HG03378 (cell line): ENCODE measurements around the gene KCNN2.

Experiments
- ATAC-seq: cut with Tn5 transposase; IDR thresholded peaks from one replicate; pipeline ENCODE4 v1.9.1; 2021; ENCODE audit warnings: mild to moderate bottlenecking, moderate library complexity; ENCODE audit not compliant: unreplicated experiment

KCNN2 gene

GRCh38 chr5:114361724-114362196, at the start of gene KCNN2:
Gene KCNN2 (plus strand): TSS chr5:114362070. CDS start chr5:114362140, 70 bp downstream.
- peak; percentile 78 for ATAC-seq

GRCh38 chr5:114312658-114313057, 49.2 kb upstream of the KCNN2 start:
- no peak for ATAC-seq

GRCh38 chr5:114314061-114314460, 47.8 kb upstream of the KCNN2 start:
- no peak for ATAC-seq

- no peak for ATAC-seq
These were observed 45.7 kb upstream of the KCNN2 start for GRCh38 chr5:114316167-114316566.

- ATAC-seq, result no peak
These were observed 44.1 kb upstream of the KCNN2 start for GRCh38 chr5:114317751-114318150.

- no peak for ATAC-seq
These were observed 42.6 kb upstream of the KCNN2 start for GRCh38 chr5:114319236-114319635.

- no peak for ATAC-seq
These were observed 42.0 kb upstream of the KCNN2 start for GRCh38 chr5:114319821-114320220.

GRCh38 chr5:114324282-114324681, 37.6 kb upstream of the KCNN2 start:
- no peak for ATAC-seq

- ATAC-seq, result peak; percentile 61
These were observed 36.3 kb upstream of the KCNN2 start for GRCh38 chr5:114325541-114325940.

GRCh38 chr5:114327474-114327873, 34.4 kb upstream of the KCNN2 start:
- ATAC-seq, result no peak

GRCh38 chr5:114327987-114328386, 33.9 kb upstream of the KCNN2 start:
- no peak for ATAC-seq

- ATAC-seq, result no peak
These were observed 30.8 kb upstream of the KCNN2 start for GRCh38 chr5:114330916-114331531.

GRCh38 chr5:114332493-114332892, 29.4 kb upstream of the KCNN2 start:
- ATAC-seq, result no peak

GRCh38 chr5:114332925-114333324, 28.9 kb upstream of the KCNN2 start:
- ATAC-seq, result no peak

- ATAC-seq, result no peak
These were observed 26.5 kb upstream of the KCNN2 start for GRCh38 chr5:114335391-114335790.

GRCh38 chr5:114339108-114339507, 22.8 kb upstream of the KCNN2 start:
- ATAC-seq, result no peak

- no peak for ATAC-seq
These were observed 15.7 kb upstream of the KCNN2 start for GRCh38 chr5:114346181-114346580.

- no peak for ATAC-seq
These were observed 6.6 kb upstream of the KCNN2 start for GRCh38 chr5:114355086-114355830.

- ATAC-seq, result no peak
These were observed 3.5 kb upstream of the KCNN2 start for GRCh38 chr5:114358329-114358728.

GRCh38 chr5:114360357-114360756, 1.5 kb upstream of the KCNN2 start:
- no peak for ATAC-seq

GRCh38 chr5:114360816-114361723, 800 bp upstream of the KCNN2 start:
- ATAC-seq, result peak; percentile 39
